GOT3 (cell line): ENCODE results near the gene RTF1.

Source experiments
- DNase-seq: peaks from one replicate; lab custom pipeline; 2025; ENCODE audit warnings: mixed read lengths; lab: John Stamatoyannopoulos, UW

Gene RTF1

GRCh38 chr15:41505776-41506175, 88.9 kb downstream of the RTF1 start:
- DNase-seq = no peak

- no peak for DNase-seq
Measured at GRCh38 chr15:41506796-41507341, 90.0 kb downstream of the RTF1 start.

- no peak for DNase-seq
Measured at GRCh38 chr15:41507820-41508290, 91.0 kb downstream of the RTF1 start.

GRCh38 chr15:41510728-41511127, 93.8 kb downstream of the RTF1 start:
- DNase-seq = no peak

GRCh38 chr15:41511331-41511898, 94.5 kb downstream of the RTF1 start:
- no peak for DNase-seq

- no peak for DNase-seq
Measured at GRCh38 chr15:41511899-41512369, 95.0 kb downstream of the RTF1 start.

- no peak for DNase-seq
Measured at GRCh38 chr15:41512512-41512939, 95.6 kb downstream of the RTF1 start.

GRCh38 chr15:41512940-41513505, 96.1 kb downstream of the RTF1 start:
- no peak for DNase-seq

- DNase-seq = no peak
Measured at GRCh38 chr15:41513506-41514227, 96.8 kb downstream of the RTF1 start, which contains the start of gene LTK. LTK (minus strand) TSS chr15:41513827; CDS start chr15:41513709, 118 bp downstream.

GRCh38 chr15:41517895-41518449, 101.1 kb downstream of the RTF1 start:
- DNase-seq = no peak

GRCh38 chr15:41520636-41521035, 103.7 kb downstream of the RTF1 start:
- no peak for DNase-seq

GRCh38 chr15:41521614-41522013, 104.7 kb downstream of the RTF1 start:
- no peak for DNase-seq

- DNase-seq = no peak
Measured at GRCh38 chr15:41523097-41523496, 106.2 kb downstream of the RTF1 start.

GRCh38 chr15:41530363-41530956, 113.6 kb downstream of the RTF1 start:
- no peak for DNase-seq
